IMR-90 (cell line): ENCODE data around the gene PRCD. TPM values are rescaled to one million over a fixed set of nuclear protein-coding genes. Genes with fewer than 3 reads are reported as not detected.

Experiments used
- ATAC-seq: fragments of 200-7000 bp; cut with Tn5 transposase; 2 replicates; pipeline ENCODE4 v1.9.1; 2020; ENCODE audit warnings: low read depth, mild to moderate bottlenecking, moderate library complexity
- BruUV-seq: library from RNA; stranded (reverse); fragments of 400-500 nt; replicated peaks from 2 replicates; lab custom pipeline; 2021; lab: Mats Ljungman, UMichigan
- CTCF ChIA-PET: fragments of 300-600 bp; formaldehyde crosslinking; extraction: SDS; loops from one replicate; lab custom pipeline; 2021; ENCODE audit warnings: antibody characterized with exemption; lab: Yijun Ruan, JAX
- POLR2A ChIA-PET: fragments of 300-600 bp; sonication (Branson Sonifier 250); formaldehyde crosslinking; loops from one replicate; lab custom pipeline; 2022; ENCODE audit warnings: antibody characterized with exemption; ENCODE audit not compliant: unreplicated experiment; lab: Charles Lee
- DNase-seq: peaks from one replicate; pipeline ENCODE4 v3.0.0; 2013
- H2AFZ ChIP-seq: replicated peaks from 2 replicates; pipeline ENCODE3; 2013; ENCODE audit warnings: low read length, mild to moderate bottlenecking; ENCODE audit not compliant: poor library complexity
- H2AK5ac ChIP-seq: 2 replicates; pipeline ENCODE4 v1.6.1; 2013; ENCODE audit warnings: low read depth, low read length, inconsistent platforms
- H2AK9ac ChIP-seq: replicated peaks from 2 replicates; pipeline ENCODE3; 2013; ENCODE audit warnings: mild to moderate bottlenecking, low read depth, low read length, moderate library complexity; ENCODE audit not compliant: poor library complexity
- H2BK120ac ChIP-seq: 2 replicates; pipeline ENCODE4 v1.6.1; 2013; ENCODE audit warnings: low read depth, low read length, inconsistent platforms
- H2BK15ac ChIP-seq: 3 replicates; pipeline ENCODE4 v1.6.1; 2013; ENCODE audit warnings: low read depth, low read length, inconsistent platforms
- H2BK20ac ChIP-seq: 2 replicates; pipeline ENCODE4 v1.6.1; 2013; ENCODE audit warnings: low read depth, mild to moderate bottlenecking, inconsistent platforms, low read length, moderate library complexity
- H2BK5ac ChIP-seq: 2 replicates; pipeline ENCODE4 v1.6.1; 2013; ENCODE audit warnings: mild to moderate bottlenecking, low read depth, low read length, inconsistent platforms; ENCODE audit not compliant: poor library complexity, severe bottlenecking
- H3K14ac ChIP-seq: replicated peaks from 2 replicates; pipeline ENCODE4 v1.6.1; 2013; ENCODE audit warnings: low read depth, low read length, inconsistent platforms
- H3K18ac ChIP-seq: 2 replicates; pipeline ENCODE4 v1.6.1; 2013; ENCODE audit warnings: low read depth, low read length, control low read depth
- H3K23ac ChIP-seq: 2 replicates; pipeline ENCODE4 v1.6.1; 2013; ENCODE audit warnings: low read depth, low read length, inconsistent platforms
- H3K27ac ChIP-seq: 2 replicates; pipeline ENCODE4 v1.5.1; 2013; ENCODE audit warnings: mild to moderate bottlenecking, control low read depth, low read length; ENCODE audit not compliant: insufficient read depth
- H3K27me3 ChIP-seq: 2 replicates; pipeline ENCODE4 v1.6.1; 2013; ENCODE audit warnings: low read length; ENCODE audit not compliant: control insufficient read depth, insufficient read depth
- H3K36me3 ChIP-seq: 2 replicates; pipeline ENCODE4 v1.6.1; 2013; ENCODE audit warnings: low read length, mixed read lengths; ENCODE audit not compliant: control insufficient read depth, insufficient read depth
- H3K4ac ChIP-seq: 2 replicates; pipeline ENCODE4 v1.6.1; 2013; ENCODE audit warnings: low read depth, low read length, inconsistent platforms
- H3K4me1 ChIP-seq: 2 replicates; pipeline ENCODE4 v1.6.1; 2013; ENCODE audit warnings: low read length, mixed read lengths; ENCODE audit not compliant: control insufficient read depth, insufficient read depth
- H3K4me2 ChIP-seq: 2 replicates; pipeline ENCODE4 v1.6.1; 2013; ENCODE audit warnings: low read depth, mild to moderate bottlenecking, control low read depth, low read length, moderate library complexity
- H3K4me3 ChIP-seq: 2 replicates; pipeline ENCODE4 v1.5.1; 2013; ENCODE audit warnings: low read depth, mild to moderate bottlenecking, control low read depth, low read length, moderate library complexity; ENCODE audit not compliant: insufficient read depth
- H3K56ac ChIP-seq: 2 replicates; pipeline ENCODE4 v1.6.1; 2013; ENCODE audit warnings: low read length, inconsistent platforms; ENCODE audit not compliant: insufficient read depth; ENCODE audit errors: extremely low read depth
- H3K79me1 ChIP-seq, 2 experiments: 2 replicates each; pipeline ENCODE4 v1.6.1; 2013; ENCODE audit warnings: low read length in 2 of 2, inconsistent platforms in 1 of 2, low read depth in 1 of 2
- H3K9ac ChIP-seq: 2 replicates; pipeline ENCODE4 v1.6.1; 2013; ENCODE audit warnings: low read depth, low read length, control low read depth
- H3K9me1 ChIP-seq: 2 replicates; pipeline ENCODE4 v1.6.1; 2013; ENCODE audit warnings: low read length, inconsistent platforms; ENCODE audit not compliant: insufficient read depth
- H3K9me3 ChIP-seq: 2 replicates; pipeline ENCODE4 v1.6.1; 2013; ENCODE audit warnings: low read length; ENCODE audit not compliant: control insufficient read depth, insufficient read depth
- H4K20me1 ChIP-seq: 2 replicates; pipeline ENCODE4 v1.6.1; 2013; ENCODE audit warnings: low read length, inconsistent platforms; ENCODE audit not compliant: insufficient read depth
- H4K5ac ChIP-seq: 2 replicates; pipeline ENCODE4 v1.6.1; 2013; ENCODE audit warnings: mild to moderate bottlenecking, low read depth, low read length, control low read depth
- H4K8ac ChIP-seq, 2 experiments: 2 replicates each; pipeline ENCODE4 v1.6.1; 2013; ENCODE audit warnings: low read depth in 2 of 2, low read length in 2 of 2, control low read depth in 1 of 2, inconsistent platforms in 1 of 2
- H4K91ac ChIP-seq: 2 replicates; pipeline ENCODE4 v1.6.1; 2013; ENCODE audit warnings: low read depth, low read length, inconsistent platforms; ENCODE audit not compliant: insufficient read depth
- CHD1 ChIP-seq: IDR thresholded peaks from 2 replicates; pipeline ENCODE4 v1.6.1; 2012; ENCODE audit warnings: low read depth, low read length, improper control_type of control experiment
- FOS ChIP-seq: fragments of 150-350 bp; IDR thresholded peaks from 2 replicates; pipeline ENCODE4 v1.6.1; 2016; ENCODE audit warnings: low read depth, low read length
- MAFK ChIP-seq: IDR thresholded peaks from 2 replicates; pipeline ENCODE4 v1.6.1; 2012; ENCODE audit warnings: low read depth, low read length, improper control_type of control experiment
- MAZ ChIP-seq: IDR thresholded peaks from 2 replicates; pipeline ENCODE4 v1.6.1; 2012; ENCODE audit warnings: low read depth, mild to moderate bottlenecking, low read length, improper control_type of control experiment, moderate library complexity, borderline replicate concordance
- NFE2L2 ChIP-seq: fragments of 150-350 bp; IDR thresholded peaks from 2 replicates; pipeline ENCODE4 v1.6.1; 2016; ENCODE audit warnings: low read depth, mild to moderate bottlenecking, low read length
- RCOR1 ChIP-seq: IDR thresholded peaks from 2 replicates; pipeline ENCODE4 v1.6.1; 2012; ENCODE audit warnings: mild to moderate bottlenecking, low read length, improper control_type of control experiment; ENCODE audit not compliant: insufficient replicate concordance
- WGBS, 2 experiments: methylation state at CpG; one replicate each; pipeline versions ENCODE4 v1.1.5 to v1.1.7; 2013; ENCODE audit warnings: missing lambda C conversion rate in 2 of 2; ENCODE audit not compliant: insufficient read length in 1 of 2; ENCODE audit errors: extremely low coverage in 2 of 2; 5-methylcytosine and 5-hydroxymethylcytosine counted together
- dilution Hi-C: fragments of 300-500 bp; cut with HindIII; formaldehyde crosslinking; loops from one replicate; pipeline ENCODE4 v1.14.3; 2018; ENCODE audit warnings: low sequenced_read_pairs; ENCODE audit not compliant: unreplicated experiment
- in situ Hi-C: fragments of 300-500 bp; cut with MboI; formaldehyde crosslinking; loops from 3 replicates; pipeline ENCODE4 v1.14.3; 2019; ENCODE audit warnings: low sequenced_read_pairs, inconsistent platforms, mixed read lengths
- intact Hi-C: fragments of 100-400 bp; cut with micrococcal nuclease; formaldehyde crosslinking; loops from 2 replicates; pipeline ENCODE4 v1.10.0; 2022
- polyA plus RNA-seq, 3 experiments: library from polyadenylated mRNA; depleted of rRNA; stranded (reverse); fragments of >200 nt; gene quantifications; 2 replicates each; pipeline ENCODE4 v1.2.3, GENCODE V29; 2012; ENCODE audit warnings: low replicate concordance in 1 of 3
- total RNA-seq: library from RNA; depleted of rRNA; stranded (reverse); fragments of >200 nt; gene quantifications from 2 replicates; pipeline ENCODE4 v1.2.3, GENCODE V29; 2012
- TF ChIP-seq, protein P1 (sequence below): fragments of 150-350 bp; IDR thresholded peaks from 2 replicates; pipeline ENCODE4 v1.6.1; 2016; ENCODE audit warnings: low read depth, mild to moderate bottlenecking, low read length, moderate library complexity, borderline replicate concordance
- TF ChIP-seq, protein P2 (sequence below): conservative IDR thresholded peaks from 2 replicates; pipeline ENCODE4 v1.5.1; 2012; ENCODE audit warnings: mild to moderate bottlenecking, low read depth, low read length, improper control_type of control experiment

The PRCD gene
- total and polyA plus RNA-seq, 2 of the 4 experiments (the other 2 are of a cell fraction): 0.32 TPM; not detected in 1

DNA sequence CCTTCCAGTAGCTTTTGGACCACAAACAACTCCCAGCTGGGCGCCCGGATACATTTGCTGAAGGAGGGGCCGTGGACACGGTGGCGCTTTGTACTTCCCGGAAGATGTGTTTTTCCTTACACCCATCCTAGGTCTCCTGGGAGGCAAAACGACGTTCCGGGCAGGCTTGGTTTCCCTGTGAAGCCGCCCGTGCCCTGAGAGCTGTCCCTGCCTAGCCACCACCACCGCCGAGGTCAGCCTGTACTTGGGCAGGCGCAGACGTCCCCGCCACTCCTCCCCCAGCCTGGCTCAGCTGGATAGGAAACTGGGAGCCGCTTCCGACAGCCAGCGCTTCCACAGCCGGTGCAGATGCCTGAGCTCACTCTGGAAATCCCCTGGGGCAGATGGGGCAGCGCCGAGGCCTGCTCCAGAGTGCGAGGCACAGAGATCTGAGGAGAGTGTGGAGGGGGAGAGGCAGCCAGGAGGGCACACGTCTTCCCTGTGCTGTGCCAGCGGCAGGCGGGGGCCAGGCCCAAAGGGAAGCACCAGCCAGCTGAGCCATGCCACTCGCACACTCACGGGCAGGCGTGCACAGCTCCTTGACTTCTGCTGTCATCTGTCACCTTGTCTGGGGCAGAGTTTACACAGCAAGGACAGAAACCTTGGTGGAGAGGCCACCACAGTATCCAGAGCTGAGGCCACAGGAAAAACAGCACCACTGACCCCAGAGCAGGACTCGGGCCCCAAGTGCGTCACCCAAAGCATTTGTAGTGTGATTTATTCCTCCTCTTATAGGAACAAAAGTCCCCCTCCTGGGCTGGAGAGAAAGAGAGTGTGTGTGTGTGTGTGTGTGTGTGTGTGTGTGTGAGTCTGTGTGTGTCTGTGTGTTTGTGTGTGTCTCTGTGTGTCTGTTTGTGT lies 41.6 kb upstream of the PRCD start (continued):
- TF ChIP-seq, protein P1, sequence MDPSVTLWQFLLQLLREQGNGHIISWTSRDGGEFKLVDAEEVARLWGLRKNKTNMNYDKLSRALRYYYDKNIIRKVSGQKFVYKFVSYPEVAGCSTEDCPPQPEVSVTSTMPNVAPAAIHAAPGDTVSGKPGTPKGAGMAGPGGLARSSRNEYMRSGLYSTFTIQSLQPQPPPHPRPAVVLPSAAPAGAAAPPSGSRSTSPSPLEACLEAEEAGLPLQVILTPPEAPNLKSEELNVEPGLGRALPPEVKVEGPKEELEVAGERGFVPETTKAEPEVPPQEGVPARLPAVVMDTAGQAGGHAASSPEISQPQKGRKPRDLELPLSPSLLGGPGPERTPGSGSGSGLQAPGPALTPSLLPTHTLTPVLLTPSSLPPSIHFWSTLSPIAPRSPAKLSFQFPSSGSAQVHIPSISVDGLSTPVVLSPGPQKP: no peak

DNA sequence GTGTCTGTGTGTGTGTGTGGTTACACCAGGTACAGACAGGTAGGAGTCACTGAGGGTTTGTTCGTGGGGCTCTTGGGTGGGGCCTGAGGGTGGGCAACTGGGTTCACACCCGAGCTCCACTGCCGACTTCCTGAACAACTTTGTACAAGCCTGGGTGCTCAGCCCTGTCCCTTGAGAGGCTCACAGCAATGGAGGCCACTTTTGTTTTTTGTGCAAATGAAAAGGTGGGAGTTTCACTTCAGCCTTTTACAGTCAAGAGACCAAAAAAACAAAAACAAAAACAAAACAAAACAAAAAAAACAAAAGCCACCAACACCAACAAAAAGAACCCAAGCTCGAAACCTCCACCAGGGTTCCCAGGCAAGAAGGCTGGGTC lies 41.0 kb upstream of the PRCD start:
- DNase-seq: no peak
- no peaks in the 10 kb centered on the region for H3K27me3 ChIP-seq
- ChIA-PET POLR2A (no interaction called here), CTCF (no interaction called here)
- peak overlapping the region; percentile 13 for H2AFZ ChIP-seq
- H2AK9ac ChIP-seq: peak overlapping the region; percentile 65
- intact Hi-C loops (no loop called here), in situ Hi-C loops (no loop called here), dilution Hi-C loops (no loop called here)
- no peaks in the 10 kb centered on the region for H3K36me3 ChIP-seq
- TF ChIP-seq MAZ: no peak
- TF ChIP-seq RCOR1: no peak
- TF ChIP-seq FOS: no peak
- no peak for TF ChIP-seq CHD1
- TF ChIP-seq MAFK: no peak
- TF ChIP-seq NFE2L2: no peak
- TF ChIP-seq, protein P2, sequence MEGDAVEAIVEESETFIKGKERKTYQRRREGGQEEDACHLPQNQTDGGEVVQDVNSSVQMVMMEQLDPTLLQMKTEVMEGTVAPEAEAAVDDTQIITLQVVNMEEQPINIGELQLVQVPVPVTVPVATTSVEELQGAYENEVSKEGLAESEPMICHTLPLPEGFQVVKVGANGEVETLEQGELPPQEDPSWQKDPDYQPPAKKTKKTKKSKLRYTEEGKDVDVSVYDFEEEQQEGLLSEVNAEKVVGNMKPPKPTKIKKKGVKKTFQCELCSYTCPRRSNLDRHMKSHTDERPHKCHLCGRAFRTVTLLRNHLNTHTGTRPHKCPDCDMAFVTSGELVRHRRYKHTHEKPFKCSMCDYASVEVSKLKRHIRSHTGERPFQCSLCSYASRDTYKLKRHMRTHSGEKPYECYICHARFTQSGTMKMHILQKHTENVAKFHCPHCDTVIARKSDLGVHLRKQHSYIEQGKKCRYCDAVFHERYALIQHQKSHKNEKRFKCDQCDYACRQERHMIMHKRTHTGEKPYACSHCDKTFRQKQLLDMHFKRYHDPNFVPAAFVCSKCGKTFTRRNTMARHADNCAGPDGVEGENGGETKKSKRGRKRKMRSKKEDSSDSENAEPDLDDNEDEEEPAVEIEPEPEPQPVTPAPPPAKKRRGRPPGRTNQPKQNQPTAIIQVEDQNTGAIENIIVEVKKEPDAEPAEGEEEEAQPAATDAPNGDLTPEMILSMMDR: no peak
- peak overlapping the region; percentile 73; the same call in 1 of the 2 replicates for H4K91ac ChIP-seq
- WGBS, 2 experiments: 83% methylated on average over 2 of the region's 4 CpGs; no CpG with 5 or more reads in 1 of the 2 experiments
- H3K79me1 ChIP-seq: peaks cover 4 to 30% of the 10 kb centered on the region in 2 experiments; a peak in 3 of 4 replicates
- peak overlapping the region; percentile 83; the same call in 1 of the 2 replicates for H3K18ac ChIP-seq
- H2AK5ac ChIP-seq: peak overlapping the region; percentile 76
- no peak overlapping the region for H3K4me3 ChIP-seq
- peaks cover 16% of the 10 kb centered on the region for H3K9me1 ChIP-seq
- peak overlapping the region; percentile 30; the same call in 1 of the 2 replicates for H2BK20ac ChIP-seq
- H3K9ac ChIP-seq: no peak overlapping the region
- no peaks in the 10 kb centered on the region for H3K9me3 ChIP-seq
- H3K56ac ChIP-seq: no peak overlapping the region
- H3K4me2 ChIP-seq: no peak overlapping the region
- H2BK5ac ChIP-seq: peak overlapping the region; percentile 80
- no peak for ATAC-seq
- BruUV-seq: no TSS peak
- peak overlapping the region; percentile 75; the same call in 1 of the 2 replicates for H3K23ac ChIP-seq
- no peaks in the 10 kb centered on the region for H4K20me1 ChIP-seq
- H3K4me1 ChIP-seq: peaks cover 28% of the 10 kb centered on the region
- peak overlapping the region; percentile 55; the same call in 1 of the 2 replicates for H3K27ac ChIP-seq
- H2BK15ac ChIP-seq: peak overlapping the region; percentile 22; the same call in 1 of the 3 replicates
- H3K4ac ChIP-seq: peak overlapping the region; percentile 93
- peak overlapping the region; percentile 64 for H3K14ac ChIP-seq
- peak overlapping the region; percentile 77 to 92; a peak in 3 of 4 replicates for H4K8ac ChIP-seq
- peak overlapping the region; percentile 89; the same call in 1 of the 2 replicates for H4K5ac ChIP-seq
- H2BK120ac ChIP-seq: peak overlapping the region; percentile 89
